WERI-Rb-1 (cell line): ENCODE measurements around the gene L2HGDH.

Source experiments
- DNase-seq: peaks from one replicate; pipeline ENCODE4 v3.0.0-alpha.2; 2020
- H3K27ac ChIP-seq: fragments of 250-450 bp; sonication (Bioruptor Pico); 2 replicates; pipeline ENCODE4 v1.5.1; 2020; ENCODE audit warnings: mild to moderate bottlenecking, moderate library complexity
- H3K27me3 ChIP-seq: fragments of 250-450 bp; sonication (Bioruptor Pico); 2 replicates; pipeline ENCODE4 v1.5.1; 2021; ENCODE audit warnings: mild to moderate bottlenecking, low read depth, moderate library complexity; ENCODE audit not compliant: insufficient read depth, severe bottlenecking
- H3K36me3 ChIP-seq: fragments of 250-450 bp; sonication (Bioruptor Pico); 2 replicates; pipeline ENCODE4 v1.5.1; 2020; ENCODE audit warnings: mild to moderate bottlenecking, moderate library complexity
- H3K4me3 ChIP-seq: 2 replicates; pipeline ENCODE4 v1.5.1; 2011; ENCODE audit warnings: low read depth, mild to moderate bottlenecking, control low read depth, low read length
- H3K9me3 ChIP-seq: fragments of 250-450 bp; sonication (Bioruptor Pico); 2 replicates; pipeline ENCODE4 v1.5.1; 2021; ENCODE audit warnings: mild to moderate bottlenecking, moderate library complexity; ENCODE audit not compliant: severe bottlenecking
- TF ChIP-seq, protein P1 (sequence below): IDR thresholded peaks from 2 replicates; pipeline ENCODE4 v1.5.1; 2011; ENCODE audit warnings: low read depth, mild to moderate bottlenecking, control low read depth, inconsistent platforms, low read length

L2HGDH gene

DNA sequence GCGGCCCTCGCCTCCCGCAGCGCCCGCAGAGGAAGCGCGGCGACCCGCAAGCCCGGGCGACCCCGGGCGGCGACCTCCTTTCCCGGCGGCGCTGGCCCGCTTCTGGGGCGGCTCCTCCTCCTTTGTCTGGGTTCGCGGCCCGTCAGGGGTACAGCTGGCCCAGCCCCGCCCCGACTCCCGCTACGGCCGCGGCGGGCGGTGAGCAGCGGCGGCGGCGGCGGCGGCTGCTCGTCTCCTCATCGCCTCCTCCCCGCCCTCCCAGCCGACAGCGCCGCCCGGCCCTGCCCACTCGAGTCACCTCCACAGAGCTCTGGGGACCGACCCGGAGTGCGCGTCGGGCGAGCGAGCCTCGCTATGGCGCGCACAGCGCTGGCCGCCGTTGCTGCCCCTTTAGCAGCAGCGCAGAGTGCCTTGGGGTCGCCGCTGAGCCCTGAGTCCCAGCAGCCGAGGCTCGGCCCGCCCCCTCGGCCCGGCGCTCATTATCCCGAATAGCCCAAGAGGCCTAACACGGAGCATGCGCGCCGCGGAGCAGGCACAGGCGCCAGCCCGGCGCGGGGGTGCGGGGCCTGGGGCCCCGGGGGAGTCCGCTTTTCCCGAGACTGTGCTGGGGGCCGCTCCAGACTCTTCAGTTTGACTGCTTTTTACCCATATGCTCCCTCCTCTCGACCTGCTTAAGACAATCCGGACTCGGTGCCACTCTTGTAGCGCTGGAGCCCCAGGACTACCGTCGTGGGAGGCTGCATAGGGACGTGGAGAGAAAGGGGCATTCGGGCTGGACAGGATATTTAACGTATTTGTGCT is 80.4 kb downstream of the L2HGDH start, which contains the start of gene SOS2:
Gene SOS2 (minus strand): TSS at position 104 of the 801 bp plus-strand sequence. CDS start 295 bp downstream, outside the sequence.
- DNase-seq = peak; percentile 91

DNA sequence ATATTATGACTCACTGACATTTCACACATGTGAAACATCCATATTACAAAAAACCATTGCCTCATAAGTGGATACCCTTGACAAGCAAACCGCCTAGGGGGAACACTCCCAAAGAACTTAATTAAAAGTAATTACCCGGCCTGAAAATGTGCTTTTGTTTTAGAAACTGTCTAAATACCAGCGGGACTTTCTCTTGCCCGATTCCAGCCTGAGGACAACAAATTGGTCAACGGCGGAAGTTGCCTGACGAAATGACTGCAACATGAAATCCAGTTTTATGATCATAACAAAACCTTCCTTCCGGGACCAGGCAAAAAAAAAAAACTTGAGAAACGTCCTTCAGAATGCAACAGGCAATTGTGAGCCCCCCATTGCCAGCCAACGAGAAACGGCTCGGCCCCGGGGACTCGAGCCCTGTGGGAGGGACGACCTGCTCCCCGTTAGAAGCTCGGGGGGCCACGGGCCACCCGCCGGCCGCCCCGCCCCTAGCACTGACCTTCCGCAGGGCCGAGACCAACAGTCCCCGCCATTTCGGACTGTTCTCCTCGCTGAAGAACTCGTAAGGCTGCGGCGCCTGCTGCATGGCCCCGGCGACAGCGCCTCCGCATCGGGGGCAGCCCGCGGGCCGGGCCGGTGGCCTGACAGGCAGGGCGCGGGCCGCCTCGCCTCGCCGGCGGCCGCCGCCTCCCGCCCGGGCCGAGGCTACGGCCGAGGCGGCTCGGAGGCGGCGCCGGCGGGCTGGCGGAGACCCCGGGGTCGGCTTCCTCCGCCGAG is 81.1 kb downstream of the L2HGDH start:
- TF ChIP-seq, protein P1, sequence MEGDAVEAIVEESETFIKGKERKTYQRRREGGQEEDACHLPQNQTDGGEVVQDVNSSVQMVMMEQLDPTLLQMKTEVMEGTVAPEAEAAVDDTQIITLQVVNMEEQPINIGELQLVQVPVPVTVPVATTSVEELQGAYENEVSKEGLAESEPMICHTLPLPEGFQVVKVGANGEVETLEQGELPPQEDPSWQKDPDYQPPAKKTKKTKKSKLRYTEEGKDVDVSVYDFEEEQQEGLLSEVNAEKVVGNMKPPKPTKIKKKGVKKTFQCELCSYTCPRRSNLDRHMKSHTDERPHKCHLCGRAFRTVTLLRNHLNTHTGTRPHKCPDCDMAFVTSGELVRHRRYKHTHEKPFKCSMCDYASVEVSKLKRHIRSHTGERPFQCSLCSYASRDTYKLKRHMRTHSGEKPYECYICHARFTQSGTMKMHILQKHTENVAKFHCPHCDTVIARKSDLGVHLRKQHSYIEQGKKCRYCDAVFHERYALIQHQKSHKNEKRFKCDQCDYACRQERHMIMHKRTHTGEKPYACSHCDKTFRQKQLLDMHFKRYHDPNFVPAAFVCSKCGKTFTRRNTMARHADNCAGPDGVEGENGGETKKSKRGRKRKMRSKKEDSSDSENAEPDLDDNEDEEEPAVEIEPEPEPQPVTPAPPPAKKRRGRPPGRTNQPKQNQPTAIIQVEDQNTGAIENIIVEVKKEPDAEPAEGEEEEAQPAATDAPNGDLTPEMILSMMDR = no peak
- Histone ChIP-seq H3K27ac (peak overlapping the region; percentile 97), H3K27me3 (no peaks in the 10 kb centered on the region), H3K4me3 (peak overlapping the region; percentile 83), H3K36me3 (peaks cover 14% of the 10 kb centered on the region), H3K9me3 (no peaks in the 10 kb centered on the region)
- DNase-seq = peak; percentile 40

More for the DNA sequence above, 80.4 kb downstream of the L2HGDH start, which contains the start of gene SOS2:
- TF ChIP-seq, protein P1 = no peak
- H3K36me3 ChIP-seq = peaks cover 14% of the 10 kb centered on the region
- no peaks in the 10 kb centered on the region for H3K9me3 ChIP-seq
- H3K27ac ChIP-seq = peak within 1 kb of the TSS; percentile 97
- H3K27me3 ChIP-seq = no peaks in the 10 kb centered on the region
- H3K4me3 ChIP-seq = peak within 1 kb of the TSS; percentile 83

DNA sequence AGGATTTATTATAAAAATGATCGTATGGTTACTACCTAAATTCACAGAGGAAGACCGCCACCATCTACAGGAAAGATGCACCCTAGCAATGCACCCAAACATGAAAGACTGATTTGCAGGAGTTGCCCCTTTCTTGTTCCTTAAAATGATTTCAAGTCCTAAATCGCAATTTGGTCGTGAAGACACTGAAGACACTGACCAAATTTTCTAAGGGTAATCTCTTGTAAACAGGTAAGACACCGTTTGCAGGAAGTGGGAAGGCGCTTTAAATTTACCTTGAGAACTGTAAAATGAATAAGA is 81.7 kb downstream of the L2HGDH start:
- no peaks in the 10 kb centered on the region for H3K9me3 ChIP-seq
- H3K4me3 ChIP-seq = peak overlapping the region; percentile 83
- DNase-seq = no peak
- TF ChIP-seq, protein P1 = no peak
- no peaks in the 10 kb centered on the region for H3K27me3 ChIP-seq
- H3K36me3 ChIP-seq = peaks cover 14% of the 10 kb centered on the region
- H3K27ac ChIP-seq = peak overlapping the region; percentile 97; the same call in 1 of the 2 replicates

DNA sequence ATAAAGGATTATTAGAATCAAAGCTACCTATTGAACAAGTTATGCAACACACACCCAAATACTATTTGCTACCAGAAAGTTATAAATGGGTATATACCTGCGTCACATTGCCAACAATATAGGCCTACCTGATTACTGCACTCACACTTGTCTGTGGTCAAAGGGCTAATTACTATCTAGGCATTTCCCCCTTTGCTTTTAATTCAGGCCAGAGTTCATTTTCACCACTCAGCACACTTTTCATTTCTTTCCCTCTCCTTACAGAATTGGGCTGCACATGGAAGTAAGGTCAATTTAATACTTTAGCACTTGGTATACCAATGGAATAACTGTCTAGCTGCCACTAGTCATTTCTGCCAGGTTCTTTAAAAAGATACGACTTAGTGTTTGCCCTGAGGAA is 82.3 kb downstream of the L2HGDH start:
- DNase-seq = no peak
- H3K27ac ChIP-seq = no peak overlapping the region
- no peaks in the 10 kb centered on the region for H3K27me3 ChIP-seq
- H3K36me3 ChIP-seq = peaks cover 14% of the 10 kb centered on the region
- TF ChIP-seq, protein P1 = no peak
- H3K4me3 ChIP-seq = peak overlapping the region; percentile 83
- H3K9me3 ChIP-seq = no peaks in the 10 kb centered on the region

DNA sequence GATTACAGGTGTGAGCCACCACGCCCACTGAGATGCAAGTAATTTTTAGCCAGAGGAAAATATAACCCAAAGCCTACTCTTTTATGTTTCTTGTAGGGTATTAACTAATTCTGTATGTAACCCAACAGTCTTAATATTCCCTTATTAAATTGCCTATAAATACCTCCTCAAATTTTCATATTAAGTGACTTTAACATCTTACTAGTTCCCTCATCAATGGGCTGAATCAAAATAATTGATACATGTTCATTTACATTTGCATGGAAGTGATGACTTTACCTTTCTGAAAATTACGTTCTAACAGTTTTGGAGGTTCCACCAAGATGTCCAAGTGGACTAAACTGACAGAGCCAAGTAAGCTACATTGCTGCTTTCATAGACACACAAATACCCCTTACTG is 83.7 kb downstream of the L2HGDH start:
- Histone ChIP-seq H3K9me3 (no peaks in the 10 kb centered on the region), H3K27ac (no peak overlapping the region), H3K4me3 (no peak overlapping the region), H3K36me3 (peaks cover 14% of the 10 kb centered on the region), H3K27me3 (no peaks in the 10 kb centered on the region)
- DNase-seq = no peak
- TF ChIP-seq, protein P1 = no peak
